A673 (cell line): ENCODE data around the gene COQ10A. TPM values are rescaled to one million over a fixed set of nuclear protein-coding genes. Genes with fewer than 3 reads are reported as not detected.

Experiments
- BruUV-seq: library from RNA; stranded (reverse); fragments of 400-500 nt; replicated peaks from 2 replicates; lab custom pipeline; 2021; lab: Mats Ljungman, UMichigan
- CTCF ChIA-PET: fragments of 300-600 bp; sonication (Branson Sonifier 250); formaldehyde crosslinking; loops from one replicate; lab custom pipeline; 2022; ENCODE audit warnings: antibody characterized with exemption; lab: Charles Lee
- POLR2A ChIA-PET: fragments of 300-600 bp; sonication (Branson Sonifier 250); formaldehyde crosslinking; loops from one replicate; lab custom pipeline; 2022; ENCODE audit warnings: antibody characterized with exemption; ENCODE audit not compliant: low non-redundant PET; lab: Charles Lee
- DNase-seq: peaks from one replicate; pipeline ENCODE4 v3.0.0-alpha.2; 2015; ENCODE audit warnings: low spot score
- H3K27ac ChIP-seq: fragments of 200-600 bp; sonication (generic); 2 replicates; pipeline ENCODE4 v1.5.1; 2016; ENCODE audit warnings: mixed run types, low read depth, mild to moderate bottlenecking, mixed read lengths, antibody characterized with exemption, low read length; ENCODE audit not compliant: poor library complexity, severe bottlenecking
- H3K27me3 ChIP-seq: fragments of 200-600 bp; sonication (generic); replicated peaks from 2 replicates; pipeline ENCODE4 v1.6.1; 2017; ENCODE audit warnings: mixed run types, low read depth, mild to moderate bottlenecking, mixed read lengths, antibody characterized with exemption, low read length; ENCODE audit not compliant: insufficient read depth, poor library complexity
- H3K36me3 ChIP-seq: fragments of 200-600 bp; sonication (generic); 2 replicates; pipeline ENCODE4 v1.6.1; 2016; ENCODE audit warnings: mixed run types, mild to moderate bottlenecking, mixed read lengths, antibody characterized with exemption, low read length; ENCODE audit not compliant: insufficient read depth, poor library complexity, severe bottlenecking
- H3K4me1 ChIP-seq: fragments of 200-600 bp; sonication (generic); 2 replicates; pipeline ENCODE4 v1.6.1; 2017; ENCODE audit warnings: mixed run types, mild to moderate bottlenecking, mixed read lengths, antibody characterized with exemption, low read length; ENCODE audit not compliant: insufficient read depth, poor library complexity, severe bottlenecking
- H3K4me3 ChIP-seq: fragments of 200-600 bp; sonication (generic); 2 replicates; pipeline ENCODE4 v1.5.1; 2016; ENCODE audit warnings: low read depth, mixed run types, mild to moderate bottlenecking, mixed read lengths, low read length; ENCODE audit not compliant: poor library complexity, severe bottlenecking
- H3K9me3 ChIP-seq: fragments of 200-600 bp; sonication (generic); 2 replicates; pipeline ENCODE4 v1.6.1; 2016; ENCODE audit warnings: mixed run types, low read depth, mild to moderate bottlenecking, mixed read lengths, antibody characterized with exemption, low read length; ENCODE audit not compliant: poor library complexity, severe bottlenecking
- CTCF ChIP-seq: fragments of 300-800, 200-600 bp; sonication (generic); conservative IDR thresholded peaks from 2 replicates; pipeline ENCODE4 v1.5.1; 2017; ENCODE audit warnings: low read depth, mild to moderate bottlenecking, antibody characterized with exemption, low read length, moderate library complexity, mixed read lengths
- EZH2 ChIP-seq: fragments of 200-600 bp; sonication (generic); IDR thresholded peaks from 2 replicates; pipeline ENCODE4 v1.6.1; 2017; ENCODE audit warnings: borderline replicate concordance, low read depth, mild to moderate bottlenecking, mixed read lengths, antibody characterized with exemption, low read length; ENCODE audit not compliant: poor library complexity, severe bottlenecking
- intact Hi-C: fragments of 100-400 bp; cut with micrococcal nuclease; formaldehyde crosslinking; loops from one replicate; pipeline ENCODE4 v1.10.0; 2022; ENCODE audit not compliant: unreplicated experiment
- total RNA-seq: library from RNA; stranded (reverse); gene quantifications from 2 replicates; pipeline ENCODE4 v1.2.3, GENCODE V29; 2021

The COQ10A gene
- total RNA-seq, 1 experiment from 2014 or later: 13.6 TPM

GRCh38 chr12:56253091-56253490, 13.7 kb upstream of the COQ10A start:
- Histone ChIP-seq H3K27ac (no peak overlapping the region), H3K4me3 (no peak overlapping the region), H3K27me3 (no peaks in the 10 kb centered on the region), H3K4me1 (peaks cover 15% of the 10 kb centered on the region), H3K36me3 (peaks cover 77% of the 10 kb centered on the region), H3K9me3 (no peaks in the 10 kb centered on the region)
- ChIA-PET CTCF (no interaction called here), POLR2A (no interaction called here)
- intact Hi-C loops: no loop called here
- no TSS peak for BruUV-seq
- TF ChIP-seq CTCF: no peak
- no peak for TF ChIP-seq EZH2
- no peak for DNase-seq

- Histone ChIP-seq H3K4me3 (no peak overlapping the region), H3K36me3 (peaks cover 63% of the 10 kb centered on the region), H3K9me3 (no peaks in the 10 kb centered on the region), H3K4me1 (peaks cover 20% of the 10 kb centered on the region), H3K27me3 (no peaks in the 10 kb centered on the region), H3K27ac (no peak overlapping the region)
- ChIA-PET POLR2A (no interaction called here), CTCF (no interaction called here)
- intact Hi-C loops: loop anchor here (5.0 kb wide), 1 partner anchor 33 kb away; the partner anchor contains the start of genes NABP2 and RNF41
- no peak for TF ChIP-seq CTCF
- DNase-seq: no peak
- BruUV-seq: no TSS peak
Observed at GRCh38 chr12:56255671-56256070, 11.1 kb upstream of the COQ10A start.

GRCh38 chr12:56256326-56256960, 10.3 kb upstream of the COQ10A start:
- POLR2A ChIA-PET: interaction anchor here (0.6 to 0.9 kb wide), 3 partner anchors 10 to 137 kb away, joined by 3 read pairs; no protein-coding TSS in a partner anchor
- intact Hi-C loops: loop anchor here (5.0 kb wide), 1 partner anchor 34 kb away; the partner anchor contains the start of genes NABP2 and RNF41
- H3K27me3 ChIP-seq: no peaks in the 10 kb centered on the region
- CTCF ChIA-PET: interaction anchor here (1.4 kb wide), 1 partner anchor 10 kb away, joined by 4 read pairs; no protein-coding TSS in a partner anchor
- no peaks in the 10 kb centered on the region for H3K9me3 ChIP-seq
- peak overlapping the region; percentile 35 for H3K27ac ChIP-seq
- peaks cover 20% of the 10 kb centered on the region for H3K4me1 ChIP-seq
- peak; percentile 65 for DNase-seq
- H3K4me3 ChIP-seq: peak overlapping the region; percentile 99
- H3K36me3 ChIP-seq: peaks cover 57% of the 10 kb centered on the region
- BruUV-seq: TSS peak; percentile 26
- TF ChIP-seq CTCF (no peak), EZH2 (no peak)
